Subcutaneous abdominal adipose tissue (tissue), 5 donors: Measurements from ENCODE around the gene HOXD11.

Experiments
- H3K27ac ChIP-seq: one replicate; pipeline ENCODE4 v1.7.0; 2013; ENCODE audit warnings: low read depth, mild to moderate bottlenecking, inconsistent platforms, low read length, moderate library complexity
- H3K27me3 ChIP-seq, 5 donors: one replicate each; pipeline ENCODE4 v1.7.0; 2013; ENCODE audit warnings: low read length in 5 of 5, inconsistent platforms in 1 of 5; ENCODE audit not compliant: control insufficient read depth in 5 of 5, insufficient read depth in 4 of 5
- H3K36me3 ChIP-seq, 5 donors: one replicate each; pipeline ENCODE4 v1.7.0; 2013; ENCODE audit warnings: low read length in 5 of 5; ENCODE audit not compliant: control insufficient read depth in 5 of 5, insufficient read depth in 5 of 5
- H3K4me1 ChIP-seq, 5 donors: one replicate each; pipeline ENCODE4 v1.7.0; 2013; ENCODE audit warnings: low read length in 5 of 5, mild to moderate bottlenecking in 3 of 5, moderate library complexity in 1 of 5; ENCODE audit not compliant: control insufficient read depth in 5 of 5, insufficient read depth in 5 of 5
- H3K4me3 ChIP-seq, 5 donors: one replicate each; pipeline ENCODE4 v1.7.0; 2013; ENCODE audit warnings: low read length in 5 of 5, low read depth in 1 of 5
- H3K9ac ChIP-seq, 5 donors: one replicate each; pipeline ENCODE4 v1.7.0; 2013; ENCODE audit warnings: low read length in 5 of 5, mild to moderate bottlenecking in 4 of 5, moderate library complexity in 3 of 5
- H3K9me3 ChIP-seq, 5 donors: one replicate each; pipeline ENCODE4 v1.7.0; 2013; ENCODE audit warnings: low read length in 5 of 5; ENCODE audit not compliant: control insufficient read depth in 5 of 5
- donor health status: healthy.
- donor health status: healthy.
- donor health status: healthy.
- donor health status: healthy.
- donor health status: healthy.

Gene HOXD11

DNA sequence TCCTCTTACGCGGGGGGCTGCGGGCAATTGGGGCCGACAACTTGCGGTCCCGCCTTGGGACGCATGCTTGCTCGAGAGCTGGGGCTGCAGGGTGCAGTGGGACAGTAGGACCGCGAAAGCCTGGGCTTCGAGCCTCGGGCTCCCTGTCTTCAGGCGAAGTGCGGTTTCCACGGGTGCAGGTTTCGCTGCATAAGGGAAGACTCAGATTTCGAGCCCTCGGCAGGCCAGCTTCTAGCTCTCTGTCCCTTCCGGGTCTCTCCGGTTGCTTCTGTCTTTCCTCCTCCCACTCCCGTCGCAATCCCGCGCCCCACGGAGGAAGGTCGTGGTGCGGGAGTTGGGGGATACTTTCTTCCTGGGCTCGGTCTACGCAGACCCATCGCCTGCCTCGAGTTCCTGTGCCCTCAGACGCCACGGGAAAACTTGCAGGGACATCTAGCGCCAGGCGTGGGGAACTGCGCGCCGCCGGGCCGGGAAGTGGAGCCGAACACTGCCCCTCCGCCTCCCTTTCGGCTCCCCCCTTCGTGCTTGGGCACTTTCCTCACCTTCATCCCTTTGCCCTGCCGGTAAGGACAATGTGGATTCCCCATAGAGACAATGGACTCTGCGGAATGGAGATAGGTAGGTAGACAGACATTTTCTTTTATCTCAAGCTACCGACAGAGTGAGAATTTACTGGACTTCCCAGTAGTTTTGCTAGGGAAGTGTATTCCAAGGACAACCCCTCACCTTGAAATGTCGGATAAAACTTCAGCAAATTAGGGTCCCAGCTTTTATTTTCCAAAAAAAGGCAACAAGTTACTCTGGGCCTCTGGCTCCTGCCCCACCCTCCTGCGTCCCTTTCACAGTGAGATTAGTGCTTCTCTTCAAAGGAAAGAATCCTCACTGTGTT is 18.8 kb upstream of the HOXD11 start:
- H3K27ac ChIP-seq: no peak overlapping the region
- peak overlapping the region; percentile 23 to 61 (median 47) for H3K4me3 ChIP-seq
- H3K9me3 ChIP-seq: peaks cover 0 to 2% (median 0%) of the 10 kb centered on the region in 5 donors
- no peaks in the 10 kb centered on the region for H3K36me3 ChIP-seq
- H3K9ac ChIP-seq: peak overlapping the region in 1 of 5 donors; percentile 13
- peaks cover 2 to 43% (median 31%) of the 10 kb centered on the region in 5 donors for H3K4me1 ChIP-seq
- H3K27me3 ChIP-seq: peaks cover 81 to 96% (median 88%) of the 10 kb centered on the region in 5 donors

GRCh38 chr2:176088937-176089842 is 17.9 kb upstream of the HOXD11 start:
- Histone ChIP-seq H3K27ac (no peak overlapping the region), H3K9ac (no peak overlapping the region), H3K4me3 (no peak overlapping the region), H3K36me3 (no peaks in the 10 kb centered on the region), H3K4me1 (peaks cover 2 to 44% (median 34%) of the 10 kb centered on the region in 5 donors), H3K27me3 (peaks cover 81 to 96% (median 88%) of the 10 kb centered on the region in 5 donors), H3K9me3 (peaks cover 0 to 2% (median 0%) of the 10 kb centered on the region in 5 donors)

GRCh38 chr2:176089843-176090395 is 17.2 kb upstream of the HOXD11 start:
- H3K9ac ChIP-seq: no peak overlapping the region
- H3K4me1 ChIP-seq: peaks cover 2 to 42% (median 32%) of the 10 kb centered on the region in 5 donors
- H3K36me3 ChIP-seq: no peaks in the 10 kb centered on the region
- no peak overlapping the region for H3K4me3 ChIP-seq
- H3K9me3 ChIP-seq: peaks cover 0 to 2% (median 0%) of the 10 kb centered on the region in 5 donors
- H3K27ac ChIP-seq: no peak overlapping the region
- peaks cover 81 to 96% (median 87%) of the 10 kb centered on the region in 5 donors for H3K27me3 ChIP-seq

GRCh38 chr2:176090862-176091261 is 16.2 kb upstream of the HOXD11 start:
- Histone ChIP-seq H3K4me1 (peaks cover 2 to 33% (median 27%) of the 10 kb centered on the region in 5 donors), H3K36me3 (no peaks in the 10 kb centered on the region), H3K4me3 (no peak overlapping the region), H3K9ac (no peak overlapping the region), H3K27me3 (peaks cover 79 to 96% (median 86%) of the 10 kb centered on the region in 5 donors), H3K9me3 (peaks cover 0 to 2% (median 0%) of the 10 kb centered on the region in 5 donors), H3K27ac (no peak overlapping the region)

DNA sequence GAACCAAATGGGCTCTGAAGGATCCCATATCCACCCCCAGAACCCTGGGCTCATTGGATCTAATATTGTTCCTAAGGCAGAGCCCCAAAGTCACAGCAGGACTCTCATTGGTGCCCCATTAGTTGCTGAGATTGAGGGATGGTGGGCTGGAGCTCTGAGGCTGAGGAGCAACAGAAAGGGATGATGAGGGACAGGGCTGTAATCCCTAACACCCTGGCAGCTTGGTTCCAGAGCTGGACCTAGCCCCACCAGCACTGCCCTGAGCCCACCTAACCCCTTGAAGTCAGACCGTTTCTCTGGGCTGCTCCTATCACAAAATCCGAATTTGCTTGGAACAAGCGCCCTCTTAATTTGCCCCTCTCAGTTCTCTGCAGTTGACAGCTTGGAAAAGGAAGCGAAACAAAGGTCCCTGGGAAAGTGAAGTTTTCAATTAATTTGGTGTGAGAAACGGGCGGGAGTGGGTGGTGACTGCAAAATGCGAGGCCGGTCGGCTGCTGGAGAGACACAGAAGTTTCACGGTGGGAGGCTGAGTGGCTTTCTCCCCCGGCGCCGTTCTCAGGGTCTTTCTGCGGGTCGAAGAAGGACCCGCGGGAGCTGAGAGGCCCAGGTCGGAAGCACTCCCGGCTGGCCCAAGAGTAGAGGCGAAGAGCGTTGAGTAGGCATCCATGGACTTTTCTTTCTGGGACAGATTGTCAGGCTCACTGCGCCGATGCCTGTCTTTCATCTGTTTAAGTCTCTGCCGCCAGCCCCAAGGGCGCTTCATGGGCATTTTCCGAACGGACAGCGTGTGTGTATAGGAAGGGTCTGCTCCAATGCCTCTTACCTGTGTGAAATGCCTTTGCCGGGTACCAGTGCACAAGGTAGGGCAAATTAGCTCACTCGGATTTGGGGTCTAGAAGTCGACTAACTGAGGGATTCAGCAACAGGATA is 15.5 kb upstream of the HOXD11 start:
- Histone ChIP-seq H3K27me3 (peaks cover 77 to 95% (median 83%) of the 10 kb centered on the region in 5 donors), H3K9me3 (peaks cover 0 to 2% (median 0%) of the 10 kb centered on the region in 5 donors), H3K9ac (no peak overlapping the region), H3K27ac (no peak overlapping the region), H3K4me3 (no peak overlapping the region), H3K36me3 (no peaks in the 10 kb centered on the region), H3K4me1 (peaks cover 2 to 30% (median 25%) of the 10 kb centered on the region in 5 donors)

GRCh38 chr2:176092270-176093144 is 14.6 kb upstream of the HOXD11 start, which contains the start of gene HOXD13:
TSS of gene HOXD13 (plus strand) at chr2:176092721. CDS start at chr2:176092891, 170 bp downstream.
- peaks cover 2 to 39% (median 34%) of the 10 kb centered on the region in 5 donors for H3K4me1 ChIP-seq
- H3K36me3 ChIP-seq: no peaks in the 10 kb centered on the region
- H3K9me3 ChIP-seq: peaks cover 0 to 2% (median 0%) of the 10 kb centered on the region in 5 donors
- peak within 1 kb of the TSS in 4 of 5 donors; percentile 32 to 64 (median 44) for H3K4me3 ChIP-seq
- H3K9ac ChIP-seq: no peak within 1 kb of the TSS
- H3K27me3 ChIP-seq: peaks cover 81 to 95% (median 85%) of the 10 kb centered on the region in 5 donors
- H3K27ac ChIP-seq: no peak within 1 kb of the TSS

- H3K27me3 ChIP-seq: peaks cover 80 to 95% (median 85%) of the 10 kb centered on the region in 5 donors
- H3K4me3 ChIP-seq: peak overlapping the region in 4 of 5 donors; percentile 32 to 64 (median 44)
- H3K36me3 ChIP-seq: no peaks in the 10 kb centered on the region
- H3K9me3 ChIP-seq: peaks cover 0 to 2% (median 0%) of the 10 kb centered on the region in 5 donors
- H3K9ac ChIP-seq: no peak overlapping the region
- H3K4me1 ChIP-seq: peaks cover 2 to 40% (median 34%) of the 10 kb centered on the region in 5 donors
- H3K27ac ChIP-seq: no peak overlapping the region
These were observed 13.8 kb upstream of the HOXD11 start for GRCh38 chr2:176093145-176093897.

DNA sequence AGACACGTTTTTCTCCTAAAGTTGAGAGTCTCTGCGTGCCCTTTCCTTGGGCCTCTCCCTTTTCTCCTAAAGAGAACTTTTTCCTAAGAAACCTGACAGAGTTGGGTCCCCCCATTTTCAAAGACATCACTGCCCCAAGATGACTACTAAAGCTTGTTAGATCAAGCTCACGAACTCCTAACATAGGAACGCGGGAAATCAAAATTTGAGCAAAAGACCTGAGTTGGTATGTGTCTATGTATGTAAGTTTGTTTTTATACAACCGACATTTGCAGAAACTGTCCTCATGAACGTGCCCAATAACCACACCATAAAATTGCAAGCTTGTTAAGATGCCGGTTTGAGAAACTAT is 13.2 kb upstream of the HOXD11 start:
- Histone ChIP-seq H3K27ac (no peak overlapping the region), H3K36me3 (no peaks in the 10 kb centered on the region), H3K9me3 (peaks cover 0 to 2% (median 0%) of the 10 kb centered on the region in 5 donors), H3K4me1 (peaks cover 2 to 38% (median 32%) of the 10 kb centered on the region in 5 donors), H3K9ac (no peak overlapping the region), H3K27me3 (peaks cover 82 to 95% (median 85%) of the 10 kb centered on the region in 5 donors), H3K4me3 (no peak overlapping the region)
